Panc1 (cell line): Measurements from ENCODE around the gene KRT84. TPM values are rescaled to one million over a fixed set of nuclear protein-coding genes. Genes with fewer than 3 reads are reported as not detected.
A peak's percentile ranks its signal among the peaks of the same experiment; 100 is the strongest.

Source experiments
- ATAC-seq: fragments of 200-7000 bp; cut with Tn5 transposase; 2 replicates; pipeline ENCODE4 v1.9.1; 2020; ENCODE audit warnings: mild to moderate bottlenecking, moderate library complexity
- BruUV-seq: library from RNA; stranded (reverse); fragments of 400-500 nt; replicated peaks from 2 replicates; lab custom pipeline; 2021; lab: Mats Ljungman, UMichigan
- CTCF ChIA-PET: fragments of 300-600 bp; sonication (Branson Sonifier 250); formaldehyde crosslinking; loops from one replicate; lab custom pipeline; 2022; ENCODE audit warnings: antibody characterized with exemption; lab: Charles Lee
- POLR2A ChIA-PET: fragments of 300-600 bp; sonication (Branson Sonifier 250); formaldehyde crosslinking; loops from one replicate; lab custom pipeline; 2022; ENCODE audit warnings: antibody characterized with exemption; lab: Charles Lee
- DNase-seq: peaks from one replicate; pipeline ENCODE4 v3.0.0-alpha.2; 2010; ENCODE audit warnings: low read depth, low spot score
- H3K27ac ChIP-seq: 2 replicates; pipeline ENCODE4 v1.5.1; 2011; ENCODE audit warnings: mild to moderate bottlenecking, low read length, inconsistent platforms
- H3K27me3 ChIP-seq: fragments of 200-500 bp; sonication (Bioruptor generic); 2 replicates; pipeline ENCODE4 v1.6.0; 2014; ENCODE audit warnings: low read length, inconsistent platforms; ENCODE audit not compliant: control insufficient read depth, insufficient read depth
- H3K36me3 ChIP-seq: fragments of 200-500 bp; sonication (Bioruptor generic); 2 replicates; pipeline ENCODE4 v1.5.1; 2014; ENCODE audit warnings: inconsistent platforms, mild to moderate bottlenecking, low read length, moderate library complexity; ENCODE audit not compliant: control insufficient read depth, insufficient read depth
- H3K4me1 ChIP-seq: 2 replicates; pipeline ENCODE4 v1.5.1; 2011; ENCODE audit warnings: inconsistent platforms, mild to moderate bottlenecking, low read length, moderate library complexity; ENCODE audit not compliant: control insufficient read depth, insufficient read depth
- H3K4me3 ChIP-seq, 2 experiments: 2 replicates each; pipeline ENCODE4 v1.5.1; 2011 to 2012; ENCODE audit warnings: low read depth in 2 of 2, low read length in 2 of 2, mild to moderate bottlenecking in 2 of 2, inconsistent platforms in 1 of 2, moderate library complexity in 1 of 2
- H3K9me3 ChIP-seq: fragments of 200-500 bp; sonication (Bioruptor generic); 2 replicates; pipeline ENCODE4 v1.5.1; 2014; ENCODE audit warnings: low read depth, mild to moderate bottlenecking, inconsistent platforms, low read length, moderate library complexity; ENCODE audit not compliant: control insufficient read depth, insufficient read depth
- CTCF ChIP-seq: fragments of 450-650 bp; IDR thresholded peaks from 2 replicates; pipeline ENCODE4 v1.5.1; 2017; ENCODE audit warnings: mild to moderate bottlenecking
- POLR2AphosphoS5 ChIP-seq: IDR thresholded peaks from 2 replicates; pipeline ENCODE4 v1.6.1; 2012; ENCODE audit warnings: mild to moderate bottlenecking, low read depth, low read length, moderate library complexity
- SIN3A ChIP-seq: IDR thresholded peaks from 2 replicates; pipeline ENCODE4 v1.6.1; 2012; ENCODE audit warnings: low read depth, mild to moderate bottlenecking, low read length, moderate library complexity, borderline replicate concordance; ENCODE audit not compliant: insufficient read depth
- TCF7L2 ChIP-seq: IDR thresholded peaks from 2 replicates; pipeline ENCODE4 v1.6.1; 2011; ENCODE audit warnings: mild to moderate bottlenecking, low read depth, low read length, inconsistent platforms
- in situ Hi-C: cut with HindIII; loops from 2 replicates; pipeline ENCODE4 v1.10.0; 2016; ENCODE audit warnings: low sequenced_read_pairs, low pct_unique_long_range_greater_than_20kb
- intact Hi-C: fragments of 100-400 bp; cut with micrococcal nuclease; formaldehyde crosslinking; loops from one replicate; pipeline ENCODE4 v1.10.0; 2022; ENCODE audit not compliant: unreplicated experiment
- total RNA-seq: library from RNA; stranded (reverse); gene quantifications from one replicate; pipeline ENCODE4 v1.2.1, GENCODE V29; 2021; ENCODE audit not compliant: unreplicated experiment
- TF ChIP-seq, protein P1 (sequence below), 2 experiments: IDR thresholded peaks; 2 replicates each; pipeline ENCODE4 v1.6.1; 2011 to 2012; ENCODE audit warnings: low read depth in 2 of 2, control low read depth in 1 of 2, low read length in 1 of 2, mild to moderate bottlenecking in 1 of 2, moderate library complexity in 1 of 2; ENCODE audit not compliant: insufficient read depth in 1 of 2

KRT84 gene
- total RNA-seq, 1 experiment from 2014 or later, result not detected

DNA sequence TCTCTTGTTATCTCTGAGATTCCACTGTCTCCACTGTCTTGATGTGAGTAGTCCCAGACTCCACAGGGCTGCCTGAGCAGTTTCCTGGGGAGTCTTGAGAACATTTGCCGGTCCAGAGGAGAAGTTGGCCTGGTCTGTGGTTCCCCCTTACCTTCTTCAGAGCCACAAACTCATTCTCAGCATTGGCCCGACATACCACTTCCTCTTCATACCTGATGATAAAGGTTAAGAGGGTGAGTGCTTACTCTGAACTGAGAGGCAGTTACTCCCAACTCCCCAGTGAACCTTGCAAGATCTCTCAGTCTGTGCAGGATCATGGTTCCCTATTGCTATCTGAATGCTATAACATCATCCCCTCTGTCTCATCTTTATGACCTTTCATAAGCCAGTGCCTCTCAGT, 2.6 kb downstream of the KRT84 start:
- no peaks in the 10 kb centered on the region for H3K4me1 ChIP-seq
- H3K4me3 ChIP-seq, result no peak overlapping the region
- ATAC-seq (no peak), DNase-seq (no peak)
- BruUV-seq, result no TSS peak
- CTCF ChIA-PET, result interaction anchor here (0.6 kb wide), 1 partner anchor 219 kb away, joined by 3 read pairs; no protein-coding TSS in a partner anchor
- intact Hi-C loops (no loop called here), in situ Hi-C loops (no loop called here)
- peaks cover 6% of the 10 kb centered on the region for H3K27me3 ChIP-seq
- POLR2A ChIA-PET, result no interaction called here
- H3K36me3 ChIP-seq, result no peaks in the 10 kb centered on the region
- TF ChIP-seq SIN3A, result no peak
- no peak overlapping the region for H3K27ac ChIP-seq
- H3K9me3 ChIP-seq, result no peaks in the 10 kb centered on the region

GRCh38 chr12:52381206-52381605, 4.2 kb downstream of the KRT84 start:
- Histone ChIP-seq H3K36me3 (no peaks in the 10 kb centered on the region), H3K4me3 (no peak overlapping the region), H3K27ac (no peak overlapping the region), H3K9me3 (no peaks in the 10 kb centered on the region), H3K27me3 (no peaks in the 10 kb centered on the region; the same call in 1 of the 2 replicates), H3K4me1 (no peaks in the 10 kb centered on the region)
- no TSS peak for BruUV-seq
- TF ChIP-seq POLR2AphosphoS5 (no peak), TCF7L2 (no peak), SIN3A (no peak), CTCF (no peak)
- TF ChIP-seq, protein P1, sequence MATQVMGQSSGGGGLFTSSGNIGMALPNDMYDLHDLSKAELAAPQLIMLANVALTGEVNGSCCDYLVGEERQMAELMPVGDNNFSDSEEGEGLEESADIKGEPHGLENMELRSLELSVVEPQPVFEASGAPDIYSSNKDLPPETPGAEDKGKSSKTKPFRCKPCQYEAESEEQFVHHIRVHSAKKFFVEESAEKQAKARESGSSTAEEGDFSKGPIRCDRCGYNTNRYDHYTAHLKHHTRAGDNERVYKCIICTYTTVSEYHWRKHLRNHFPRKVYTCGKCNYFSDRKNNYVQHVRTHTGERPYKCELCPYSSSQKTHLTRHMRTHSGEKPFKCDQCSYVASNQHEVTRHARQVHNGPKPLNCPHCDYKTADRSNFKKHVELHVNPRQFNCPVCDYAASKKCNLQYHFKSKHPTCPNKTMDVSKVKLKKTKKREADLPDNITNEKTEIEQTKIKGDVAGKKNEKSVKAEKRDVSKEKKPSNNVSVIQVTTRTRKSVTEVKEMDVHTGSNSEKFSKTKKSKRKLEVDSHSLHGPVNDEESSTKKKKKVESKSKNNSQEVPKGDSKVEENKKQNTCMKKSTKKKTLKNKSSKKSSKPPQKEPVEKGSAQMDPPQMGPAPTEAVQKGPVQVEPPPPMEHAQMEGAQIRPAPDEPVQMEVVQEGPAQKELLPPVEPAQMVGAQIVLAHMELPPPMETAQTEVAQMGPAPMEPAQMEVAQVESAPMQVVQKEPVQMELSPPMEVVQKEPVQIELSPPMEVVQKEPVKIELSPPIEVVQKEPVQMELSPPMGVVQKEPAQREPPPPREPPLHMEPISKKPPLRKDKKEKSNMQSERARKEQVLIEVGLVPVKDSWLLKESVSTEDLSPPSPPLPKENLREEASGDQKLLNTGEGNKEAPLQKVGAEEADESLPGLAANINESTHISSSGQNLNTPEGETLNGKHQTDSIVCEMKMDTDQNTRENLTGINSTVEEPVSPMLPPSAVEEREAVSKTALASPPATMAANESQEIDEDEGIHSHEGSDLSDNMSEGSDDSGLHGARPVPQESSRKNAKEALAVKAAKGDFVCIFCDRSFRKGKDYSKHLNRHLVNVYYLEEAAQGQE (IDR thresholded peaks at IDR 0.05; ENCODE audit: insufficient read depth in 1 of 2, low read depth in 2 of 2, low read length in 1 of 2), result no peak
- ChIA-PET POLR2A (no interaction called here), CTCF (no interaction called here)
- DNase-seq, result no peak
- in situ Hi-C loops (no loop called here), intact Hi-C loops (no loop called here)
- ATAC-seq, result no peak

DNA sequence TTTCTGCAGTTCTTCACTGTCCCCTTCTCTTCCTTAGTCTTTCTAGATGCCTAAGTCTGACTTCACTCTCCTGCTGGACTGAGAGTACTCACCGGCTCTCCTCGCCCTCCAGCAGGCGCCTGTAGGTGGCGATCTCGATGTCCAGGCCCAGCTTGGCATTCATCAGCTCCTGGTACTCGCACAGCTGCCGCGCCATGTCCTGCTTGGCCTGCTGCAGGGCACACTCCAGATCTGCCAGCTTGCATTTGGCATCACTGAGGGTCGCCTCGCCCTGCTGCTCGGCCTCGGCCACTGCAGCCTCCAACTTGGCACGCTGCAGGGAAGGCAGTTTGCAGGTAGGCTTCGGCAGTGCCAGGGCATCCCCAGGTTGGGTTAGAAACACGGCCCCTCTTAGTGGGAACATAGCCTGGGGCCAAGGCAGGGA, 5.2 kb downstream of the KRT84 start:
- CTCF ChIA-PET, result interaction anchor here (0.6 to 1.5 kb wide), 2 partner anchors 200 to 493 kb away, joined by 3 to 6 read pairs; no protein-coding TSS in a partner anchor
- H3K4me1 ChIP-seq, result no peaks in the 10 kb centered on the region
- in situ Hi-C loops (no loop called here), intact Hi-C loops (no loop called here)
- no peak overlapping the region for H3K27ac ChIP-seq
- BruUV-seq, result no TSS peak
- TF ChIP-seq POLR2AphosphoS5 (no peak), CTCF (peak; percentile 88)
- TF ChIP-seq, protein P1 (IDR thresholded peaks at IDR 0.05; ENCODE audit: insufficient read depth in 1 of 2, low read depth in 2 of 2, low read length in 1 of 2), result no peak
- no peaks in the 10 kb centered on the region; the same call in 1 of the 2 replicates for H3K27me3 ChIP-seq
- H3K9me3 ChIP-seq, result no peaks in the 10 kb centered on the region
- POLR2A ChIA-PET, result no interaction called here
- ATAC-seq (peak; percentile 89), DNase-seq (no peak)
- H3K36me3 ChIP-seq, result no peaks in the 10 kb centered on the region
- no peak overlapping the region for H3K4me3 ChIP-seq
